Vagina (tissue), 2 donors: ENCODE measurements around the gene ATG16L1.

Experiments
- POLR2A ChIP-seq, 2 donors: fragments of 450-650 bp; IDR thresholded peaks; one replicate each; pipeline ENCODE4 v1.6.1; 2017; ENCODE audit warnings: antibody characterized with exemption in 2 of 2, mild to moderate bottlenecking in 2 of 2, moderate library complexity in 2 of 2
- POLR2AphosphoS5 ChIP-seq, 2 donors: sonication (generic); formaldehyde crosslinking; IDR thresholded peaks; one replicate each; pipeline ENCODE4 v1.9.0; 2017; ENCODE audit warnings: antibody characterized with exemption in 2 of 2, mild to moderate bottlenecking in 2 of 2, low read depth in 1 of 2; ENCODE audit not compliant: insufficient read depth in 1 of 2
- TF ChIP-seq, protein P1 (sequence below), 3 experiments: fragments of 450-650 bp in 2 of 3; fragments of 200-600 bp in 1 of 3; sonication (generic) in 1 of 3; IDR thresholded peaks; one replicate each; pipeline ENCODE4 v1.5.1; 2017 to 2019; ENCODE audit warnings: antibody characterized with exemption in 3 of 3, mild to moderate bottlenecking in 2 of 3, moderate library complexity in 2 of 3

DNA sequence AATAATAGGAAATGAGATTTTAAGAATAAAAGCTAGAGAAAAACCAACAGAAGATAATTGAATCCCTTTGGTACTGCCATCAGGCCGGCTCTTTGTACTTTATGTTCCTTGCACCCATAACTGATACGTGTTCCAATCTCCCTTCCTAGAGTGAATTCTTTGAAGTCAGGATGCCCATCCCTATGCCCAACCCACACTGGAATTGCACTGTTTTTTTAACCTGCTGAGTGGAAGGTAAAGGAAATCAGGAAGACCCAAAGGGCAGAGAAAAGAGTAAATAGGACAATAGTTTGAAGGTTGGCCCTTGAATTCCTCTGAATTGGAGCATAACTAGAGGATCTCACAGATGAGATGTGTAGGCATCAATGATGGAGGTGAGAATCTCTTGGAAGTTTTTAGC is 4.4 kb upstream of the ATG16L1 start:
- TF ChIP-seq, protein P1, sequence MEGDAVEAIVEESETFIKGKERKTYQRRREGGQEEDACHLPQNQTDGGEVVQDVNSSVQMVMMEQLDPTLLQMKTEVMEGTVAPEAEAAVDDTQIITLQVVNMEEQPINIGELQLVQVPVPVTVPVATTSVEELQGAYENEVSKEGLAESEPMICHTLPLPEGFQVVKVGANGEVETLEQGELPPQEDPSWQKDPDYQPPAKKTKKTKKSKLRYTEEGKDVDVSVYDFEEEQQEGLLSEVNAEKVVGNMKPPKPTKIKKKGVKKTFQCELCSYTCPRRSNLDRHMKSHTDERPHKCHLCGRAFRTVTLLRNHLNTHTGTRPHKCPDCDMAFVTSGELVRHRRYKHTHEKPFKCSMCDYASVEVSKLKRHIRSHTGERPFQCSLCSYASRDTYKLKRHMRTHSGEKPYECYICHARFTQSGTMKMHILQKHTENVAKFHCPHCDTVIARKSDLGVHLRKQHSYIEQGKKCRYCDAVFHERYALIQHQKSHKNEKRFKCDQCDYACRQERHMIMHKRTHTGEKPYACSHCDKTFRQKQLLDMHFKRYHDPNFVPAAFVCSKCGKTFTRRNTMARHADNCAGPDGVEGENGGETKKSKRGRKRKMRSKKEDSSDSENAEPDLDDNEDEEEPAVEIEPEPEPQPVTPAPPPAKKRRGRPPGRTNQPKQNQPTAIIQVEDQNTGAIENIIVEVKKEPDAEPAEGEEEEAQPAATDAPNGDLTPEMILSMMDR (IDR thresholded peaks at IDR 0.05) = no peak
- TF ChIP-seq POLR2AphosphoS5 (IDR thresholded peaks at IDR 0.05; ENCODE audit: insufficient read depth in 1 of 2, low read depth in 1 of 2) = no peak
- TF ChIP-seq POLR2A (IDR thresholded peaks at IDR 0.05) = no peak
